Brain microvascular endothelial cell (primary cell): ENCODE data around the gene CASTOR2.
"Not testable (repeated sequence)": the region's sequence is repeated elsewhere in the genome, so short reads cannot be mapped to it uniquely, and the experiment has no call there.

Experiments used
- DNase-seq: peaks from one replicate; pipeline ENCODE4 v3.0.0-alpha.2; 2020
- H3K27ac ChIP-seq: fragments of 250-450 bp; sonication (Bioruptor Pico); 2 replicates; pipeline ENCODE4 v1.5.1; 2020; ENCODE audit warnings: mild to moderate bottlenecking, moderate library complexity
- H3K27me3 ChIP-seq: fragments of 250-450 bp; sonication (Bioruptor Pico); replicated peaks from 2 replicates; pipeline ENCODE4 v1.5.1; 2020; ENCODE audit warnings: mild to moderate bottlenecking
- H3K36me3 ChIP-seq: fragments of 250-450 bp; sonication (Bioruptor Pico); replicated peaks from 2 replicates; pipeline ENCODE4 v1.5.1; 2020; ENCODE audit warnings: mild to moderate bottlenecking
- H3K4me3 ChIP-seq: 2 replicates; pipeline ENCODE4 v1.5.1; 2011; ENCODE audit warnings: low read depth, mild to moderate bottlenecking, control low read depth, low read length, moderate library complexity
- in situ Hi-C: cut with HindIII; loops from 2 replicates; pipeline ENCODE4 v1.10.0; 2017; ENCODE audit warnings: low sequenced_read_pairs, low pct_ligation_motif_present

Gene CASTOR2

GRCh38 chr7:74964511-74965119 lies at the start of gene CASTOR2:
Gene CASTOR2 (plus strand): TSS chr7:74964705. CDS start chr7:74964986, 281 bp downstream.
- H3K27me3 ChIP-seq, H3K4me3 ChIP-seq, H3K36me3 ChIP-seq, in situ Hi-C loops, H3K27ac ChIP-seq: not testable (repeated sequence)
- DNase-seq: peak; percentile 28

- H3K27ac ChIP-seq, H3K27me3 ChIP-seq, in situ Hi-C loops, H3K4me3 ChIP-seq, H3K36me3 ChIP-seq, DNase-seq: not testable (repeated sequence)
Measured at GRCh38 chr7:74922321-74922890, 42.1 kb upstream of the CASTOR2 start.

- H3K27ac ChIP-seq, H3K4me3 ChIP-seq, H3K27me3 ChIP-seq, H3K36me3 ChIP-seq, in situ Hi-C loops, DNase-seq: not testable (repeated sequence)
Measured at GRCh38 chr7:74923644-74924043, 40.9 kb upstream of the CASTOR2 start.

GRCh38 chr7:74926968-74927367 lies 37.5 kb upstream of the CASTOR2 start:
- H3K36me3 ChIP-seq, DNase-seq, H3K27me3 ChIP-seq, in situ Hi-C loops, H3K4me3 ChIP-seq, H3K27ac ChIP-seq: not testable (repeated sequence)

- DNase-seq, H3K27ac ChIP-seq, H3K36me3 ChIP-seq, H3K4me3 ChIP-seq, in situ Hi-C loops, H3K27me3 ChIP-seq: not testable (repeated sequence)
Measured at GRCh38 chr7:74931563-74932328, 32.8 kb upstream of the CASTOR2 start.

- H3K36me3 ChIP-seq, in situ Hi-C loops, DNase-seq, H3K27ac ChIP-seq, H3K27me3 ChIP-seq, H3K4me3 ChIP-seq: not testable (repeated sequence)
Measured at GRCh38 chr7:74939429-74939828, 25.1 kb upstream of the CASTOR2 start.

GRCh38 chr7:74941302-74942069 lies 23.0 kb upstream of the CASTOR2 start:
- in situ Hi-C loops, H3K36me3 ChIP-seq, H3K27ac ChIP-seq, H3K4me3 ChIP-seq, H3K27me3 ChIP-seq: not testable (repeated sequence)
- DNase-seq: peak; percentile 9

- H3K4me3 ChIP-seq, DNase-seq, H3K27me3 ChIP-seq, H3K36me3 ChIP-seq, in situ Hi-C loops, H3K27ac ChIP-seq: not testable (repeated sequence)
Measured at GRCh38 chr7:74943923-74944322, 20.6 kb upstream of the CASTOR2 start.

- H3K27ac ChIP-seq, H3K36me3 ChIP-seq, in situ Hi-C loops, H3K4me3 ChIP-seq, H3K27me3 ChIP-seq, DNase-seq: not testable (repeated sequence)
Measured at GRCh38 chr7:74947741-74948140, 16.8 kb upstream of the CASTOR2 start.

- DNase-seq, H3K27me3 ChIP-seq, H3K27ac ChIP-seq, H3K36me3 ChIP-seq, in situ Hi-C loops, H3K4me3 ChIP-seq: not testable (repeated sequence)
Measured at GRCh38 chr7:74953774-74954173, 10.7 kb upstream of the CASTOR2 start.

GRCh38 chr7:74958328-74958727 lies 6.2 kb upstream of the CASTOR2 start:
- H3K27ac ChIP-seq, H3K36me3 ChIP-seq, H3K4me3 ChIP-seq, H3K27me3 ChIP-seq, in situ Hi-C loops, DNase-seq: not testable (repeated sequence)

GRCh38 chr7:74963704-74964510 lies 598 bp upstream of the CASTOR2 start:
- H3K36me3 ChIP-seq, DNase-seq, H3K27ac ChIP-seq, H3K27me3 ChIP-seq, in situ Hi-C loops, H3K4me3 ChIP-seq: not testable (repeated sequence)

- H3K27ac ChIP-seq, H3K4me3 ChIP-seq, H3K27me3 ChIP-seq, in situ Hi-C loops, H3K36me3 ChIP-seq, DNase-seq: not testable (repeated sequence)
Measured at GRCh38 chr7:74966208-74966854, 1.8 kb downstream of the CASTOR2 start.
